ENCODE results near the gene NOL8. TPM values are rescaled to one million over a fixed set of nuclear protein-coding genes. Genes with fewer than 3 reads are reported as not detected.

NOL8 gene
- total and polyA plus RNA-seq, 3 donors from 2014 or later: 12.5 to 60.5 (median 46.0) TPM

DNA sequence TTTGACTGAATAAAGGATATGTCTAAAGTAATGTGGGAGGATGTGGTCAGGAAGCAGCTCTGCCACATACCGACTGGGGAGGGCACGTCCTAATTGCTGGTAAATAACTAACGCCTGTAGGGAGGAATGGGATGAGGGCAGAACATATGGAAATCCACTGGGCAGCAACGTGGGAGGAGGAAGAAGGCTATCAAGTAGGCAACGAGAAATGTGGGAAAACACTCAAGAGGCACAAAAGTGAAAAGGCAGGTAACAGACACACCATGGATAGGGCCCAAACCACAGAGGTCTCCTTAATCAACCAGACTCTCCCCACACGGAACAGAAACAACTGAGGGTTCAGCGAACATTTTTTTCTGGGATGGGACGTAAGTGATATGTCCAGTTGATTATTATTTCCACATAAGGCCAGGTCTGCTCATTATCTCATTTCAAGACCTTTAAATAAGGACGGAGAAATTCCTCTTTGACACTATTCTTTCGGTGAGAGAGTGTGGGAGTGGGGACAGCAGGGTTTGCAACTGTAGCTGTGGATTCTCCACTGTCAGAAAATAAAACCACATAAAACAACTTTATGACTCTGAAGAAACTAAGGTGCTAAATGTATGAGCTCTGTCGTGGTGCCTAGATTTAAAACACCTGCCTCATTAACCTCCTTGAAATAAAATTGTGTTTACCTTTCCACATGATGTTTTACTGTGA, 48.7 kb downstream of the NOL8 start:
- no peak for DNase-seq
- no peaks in the 10 kb centered on the region for H3K36me3 ChIP-seq (ENCODE audit: low read depth, missing control alignments)
- no peaks in the 10 kb centered on the region for H3K9me3 ChIP-seq
- TF ChIP-seq POLR2A (IDR thresholded peaks at IDR 0.05): no peak
- TF ChIP-seq, protein P1, sequence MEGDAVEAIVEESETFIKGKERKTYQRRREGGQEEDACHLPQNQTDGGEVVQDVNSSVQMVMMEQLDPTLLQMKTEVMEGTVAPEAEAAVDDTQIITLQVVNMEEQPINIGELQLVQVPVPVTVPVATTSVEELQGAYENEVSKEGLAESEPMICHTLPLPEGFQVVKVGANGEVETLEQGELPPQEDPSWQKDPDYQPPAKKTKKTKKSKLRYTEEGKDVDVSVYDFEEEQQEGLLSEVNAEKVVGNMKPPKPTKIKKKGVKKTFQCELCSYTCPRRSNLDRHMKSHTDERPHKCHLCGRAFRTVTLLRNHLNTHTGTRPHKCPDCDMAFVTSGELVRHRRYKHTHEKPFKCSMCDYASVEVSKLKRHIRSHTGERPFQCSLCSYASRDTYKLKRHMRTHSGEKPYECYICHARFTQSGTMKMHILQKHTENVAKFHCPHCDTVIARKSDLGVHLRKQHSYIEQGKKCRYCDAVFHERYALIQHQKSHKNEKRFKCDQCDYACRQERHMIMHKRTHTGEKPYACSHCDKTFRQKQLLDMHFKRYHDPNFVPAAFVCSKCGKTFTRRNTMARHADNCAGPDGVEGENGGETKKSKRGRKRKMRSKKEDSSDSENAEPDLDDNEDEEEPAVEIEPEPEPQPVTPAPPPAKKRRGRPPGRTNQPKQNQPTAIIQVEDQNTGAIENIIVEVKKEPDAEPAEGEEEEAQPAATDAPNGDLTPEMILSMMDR (IDR thresholded peaks at IDR 0.05): no peak
- no peak overlapping the region for H3K4me3 ChIP-seq
- 36 to 51% methylated on average over 11 of the region's 11 CpGs for WGBS, 2 donors
- no peaks in the 10 kb centered on the region for H3K4me1 ChIP-seq
- no peak overlapping the region for H3K27ac ChIP-seq
- no peaks in the 10 kb centered on the region for H3K27me3 ChIP-seq
- intact Hi-C loops (cut with DNase I; ENCODE audit: low total_unique reads): no loop called here

GRCh38 chr9:92275541-92275940, 49.6 kb downstream of the NOL8 start:
- 93 to 94% methylated on average over 5 to 6 of the region's 6 CpGs for WGBS, 2 donors
- Histone ChIP-seq H3K9me3 (no peaks in the 10 kb centered on the region), H3K36me3 (ENCODE audit: low read depth, missing control alignments) (no peaks in the 10 kb centered on the region), H3K4me1 (no peaks in the 10 kb centered on the region), H3K4me3 (no peak overlapping the region), H3K27me3 (no peaks in the 10 kb centered on the region), H3K27ac (no peak overlapping the region)
- DNase-seq: no peak
- no peak for TF ChIP-seq POLR2A (IDR thresholded peaks at IDR 0.05)
- TF ChIP-seq, protein P1 (IDR thresholded peaks at IDR 0.05): no peak
- intact Hi-C loops (cut with DNase I; ENCODE audit: low total_unique reads): no loop called here

DNA sequence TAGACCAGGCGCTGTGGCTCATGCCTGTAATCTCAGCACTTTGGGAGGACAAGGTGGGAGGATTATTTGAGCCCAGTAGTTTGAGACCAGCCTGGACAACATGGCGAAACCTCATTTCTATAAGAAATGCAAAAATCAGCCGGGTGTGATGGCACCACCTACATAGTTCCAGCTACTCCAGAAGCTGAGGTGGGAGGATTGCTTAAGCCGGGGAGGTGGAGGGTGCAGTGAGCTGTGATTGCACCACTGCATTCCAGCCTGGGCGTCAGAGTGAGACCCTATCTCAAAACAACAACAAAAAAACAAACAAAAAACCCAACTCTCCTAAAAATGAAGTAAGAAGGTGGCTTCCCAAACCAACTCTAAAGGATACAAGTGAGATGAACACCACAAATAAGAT, 54.6 kb downstream of the NOL8 start:
- Histone ChIP-seq H3K4me3 (no peak overlapping the region), H3K27ac (no peak overlapping the region), H3K36me3 (ENCODE audit: low read depth, missing control alignments) (no peaks in the 10 kb centered on the region), H3K9me3 (no peaks in the 10 kb centered on the region), H3K4me1 (no peaks in the 10 kb centered on the region), H3K27me3 (no peaks in the 10 kb centered on the region)
- 68 to 83% methylated on average over 5 of the region's 5 CpGs for WGBS, 2 donors
- intact Hi-C loops (cut with DNase I; ENCODE audit: low total_unique reads): no loop called here
- no peak for TF ChIP-seq POLR2A (IDR thresholded peaks at IDR 0.05)
- TF ChIP-seq, protein P1 (IDR thresholded peaks at IDR 0.05): no peak
- no peak for DNase-seq

GRCh38 chr9:92266486-92266885, 58.7 kb downstream of the NOL8 start:
- intact Hi-C loops (cut with DNase I; ENCODE audit: low total_unique reads): no loop called here
- TF ChIP-seq POLR2A (IDR thresholded peaks at IDR 0.05): no peak
- TF ChIP-seq, protein P1 (IDR thresholded peaks at IDR 0.05): no peak
- H3K27ac ChIP-seq: no peak overlapping the region
- DNase-seq: no peak
- H3K9me3 ChIP-seq: no peaks in the 10 kb centered on the region
- H3K4me3 ChIP-seq: no peak overlapping the region
- no peaks in the 10 kb centered on the region for H3K27me3 ChIP-seq
- H3K4me1 ChIP-seq: no peaks in the 10 kb centered on the region
- no peaks in the 10 kb centered on the region for H3K36me3 ChIP-seq (ENCODE audit: low read depth, missing control alignments)
- 78 to 81% methylated on average over 4 of the region's 4 CpGs for WGBS, 2 donors

DNA sequence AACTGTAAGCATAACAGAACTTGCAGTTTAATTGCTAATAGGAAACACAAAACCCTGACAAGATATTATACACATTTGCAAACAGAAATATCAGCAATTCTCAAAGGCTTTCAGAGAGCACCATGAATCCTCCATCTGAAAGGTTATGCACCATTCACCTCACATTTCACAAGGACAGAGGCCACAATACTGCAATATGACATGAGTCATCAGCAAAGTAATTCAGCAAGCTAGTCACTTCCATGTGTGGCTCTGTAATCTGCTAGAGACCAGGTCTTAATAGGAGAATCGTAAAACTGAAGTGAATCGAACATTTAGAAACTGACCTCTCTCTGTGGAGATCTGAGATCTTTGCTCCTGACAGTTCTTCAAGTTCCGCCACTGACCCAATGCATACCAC, 60.0 kb downstream of the NOL8 start:
- intact Hi-C loops (cut with DNase I; ENCODE audit: low total_unique reads): no loop called here
- 85 to 96% methylated on average over 3 of the region's 3 CpGs for WGBS, 2 donors
- Histone ChIP-seq H3K9me3 (no peaks in the 10 kb centered on the region), H3K36me3 (ENCODE audit: low read depth, missing control alignments) (no peaks in the 10 kb centered on the region), H3K27ac (no peak overlapping the region), H3K4me3 (no peak overlapping the region), H3K4me1 (no peaks in the 10 kb centered on the region), H3K27me3 (no peaks in the 10 kb centered on the region)
- TF ChIP-seq POLR2A (IDR thresholded peaks at IDR 0.05): no peak
- TF ChIP-seq, protein P1 (IDR thresholded peaks at IDR 0.05): no peak
- no peak for DNase-seq

All from testis (tissue), 3 donors.